ENCODE data around the gene TANC1.

Gene TANC1

GRCh38 chr2:159270744-159271379 lies 302.4 kb downstream of the TANC1 start:
- no peak for DNase-seq (ENCODE audit: low read depth)
- TF ChIP-seq CTCF (IDR thresholded peaks at IDR 0.05; ENCODE audit: low read length, missing control alignments) = no peak
- H3K4me3 ChIP-seq (replicated peaks; ENCODE audit: low read depth, low read length) = no peak overlapping the region

DNA sequence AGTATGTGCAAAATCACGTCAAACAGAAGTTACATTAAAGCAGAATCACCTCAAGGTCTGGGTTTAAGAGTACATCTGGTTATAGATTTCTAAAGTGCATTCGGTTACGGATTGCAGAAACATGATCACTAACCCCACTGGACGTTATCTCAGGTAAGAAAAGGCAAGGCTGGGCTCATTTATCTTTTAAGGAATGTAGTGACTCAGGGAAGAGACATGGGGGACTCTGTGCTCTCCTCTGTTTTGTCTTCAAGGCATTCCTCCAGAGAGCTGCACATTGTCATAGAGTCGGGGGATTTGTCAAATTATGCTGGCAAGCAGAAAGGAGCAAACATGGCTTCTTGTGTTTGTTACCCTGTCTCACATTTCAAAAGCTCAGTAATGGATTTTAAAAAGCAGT lies 303.7 kb downstream of the TANC1 start:
- H3K4me3 ChIP-seq (replicated peaks; ENCODE audit: low read depth, low read length) = no peak overlapping the region
- TF ChIP-seq CTCF (IDR thresholded peaks at IDR 0.05; ENCODE audit: low read length, missing control alignments) = no peak
- no peak for DNase-seq (ENCODE audit: low read depth)

GRCh38 chr2:159275111-159275510 lies 306.7 kb downstream of the TANC1 start:
- no peak for DNase-seq (ENCODE audit: low read depth)
- no peak overlapping the region for H3K4me3 ChIP-seq (replicated peaks; ENCODE audit: low read depth, low read length)
- no peak for TF ChIP-seq CTCF (IDR thresholded peaks at IDR 0.05; ENCODE audit: low read length, missing control alignments)

GRCh38 chr2:159279700-159280099 lies 311.3 kb downstream of the TANC1 start:
- no peak for DNase-seq (ENCODE audit: low read depth)
- no peak for TF ChIP-seq CTCF (IDR thresholded peaks at IDR 0.05; ENCODE audit: low read length, missing control alignments)
- no peak overlapping the region for H3K4me3 ChIP-seq (replicated peaks; ENCODE audit: low read depth, low read length)

- DNase-seq (ENCODE audit: low read depth) = no peak
- H3K4me3 ChIP-seq (replicated peaks; ENCODE audit: low read depth, low read length) = no peak overlapping the region
- no peak for TF ChIP-seq CTCF (IDR thresholded peaks at IDR 0.05; ENCODE audit: low read length, missing control alignments)
Measured at GRCh38 chr2:159281002-159281401, 312.6 kb downstream of the TANC1 start.
